ACC112 (cell line): ENCODE data around the gene PRKD1.
"Not testable (repeated sequence)": the region's sequence is repeated elsewhere in the genome, so short reads cannot be mapped to it uniquely, and the experiment has no call there.

Experiments used
- H2AFZ ChIP-seq: fragments of 200-600 bp; sonication (generic); one replicate; pipeline ENCODE4 v1.6.0; 2017; ENCODE audit warnings: antibody characterized with exemption, low read length; ENCODE audit not compliant: unreplicated experiment
- H3K27ac ChIP-seq: fragments of 200-600 bp; sonication (generic); 2 replicates; pipeline ENCODE4 v1.5.1; 2014; ENCODE audit warnings: low read depth, mild to moderate bottlenecking, antibody characterized with exemption, low read length, moderate library complexity
- H3K27me3 ChIP-seq: fragments of 200-600 bp; sonication (generic); 2 replicates; pipeline ENCODE4 v1.6.1; 2014; ENCODE audit warnings: mild to moderate bottlenecking, antibody characterized with exemption, low read length, moderate library complexity, mixed read lengths; ENCODE audit not compliant: insufficient read depth
- H3K36me3 ChIP-seq: fragments of 200-600 bp; sonication (generic); 2 replicates; pipeline ENCODE4 v1.6.1; 2016; ENCODE audit warnings: mild to moderate bottlenecking, antibody characterized with exemption, low read length, moderate library complexity, mixed read lengths; ENCODE audit not compliant: insufficient read depth
- H3K4me1 ChIP-seq: fragments of 200-600 bp; sonication (generic); one replicate; pipeline ENCODE4 v1.6.1; 2016; ENCODE audit warnings: low read length, mixed read lengths; ENCODE audit not compliant: insufficient read depth, unreplicated experiment, control insufficient read depth
- H3K4me3 ChIP-seq: fragments of 200-600 bp; sonication (generic); 2 replicates; pipeline ENCODE4 v1.5.1; 2014; ENCODE audit warnings: mild to moderate bottlenecking, low read depth, low read length
- H3K79me2 ChIP-seq: fragments of 200-600 bp; sonication (generic); one replicate; pipeline ENCODE4 v1.6.0; 2016; ENCODE audit warnings: low read length; ENCODE audit not compliant: control insufficient read depth, unreplicated experiment, insufficient read depth

PRKD1 gene

DNA sequence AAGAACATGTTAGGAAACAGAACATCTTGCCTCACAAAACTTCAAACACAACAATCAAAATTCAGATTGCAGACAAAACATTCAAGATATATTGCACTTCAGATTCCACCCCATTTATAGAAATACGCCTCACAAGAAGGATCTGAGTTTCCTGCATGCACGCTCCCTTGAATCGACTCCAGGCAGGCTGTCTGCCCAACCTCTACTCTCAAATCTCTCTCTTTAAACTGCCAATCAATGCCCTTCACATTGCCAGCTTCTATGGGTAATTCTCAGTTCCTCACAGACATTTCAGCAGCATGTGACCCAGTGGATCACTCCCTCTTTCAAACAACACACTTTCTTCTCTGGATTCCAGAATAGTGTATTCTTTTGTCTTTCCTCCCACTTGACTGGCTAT is 184.1 kb downstream of the PRKD1 start:
- Histone ChIP-seq H3K27ac (no peak overlapping the region), H3K4me1 (peaks cover 30% of the 10 kb centered on the region), H3K4me3 (no peak overlapping the region), H3K79me2 (peaks cover 3% of the 10 kb centered on the region), H2AFZ (no peak overlapping the region), H3K36me3 (no peaks in the 10 kb centered on the region), H3K27me3 (no peaks in the 10 kb centered on the region)

DNA sequence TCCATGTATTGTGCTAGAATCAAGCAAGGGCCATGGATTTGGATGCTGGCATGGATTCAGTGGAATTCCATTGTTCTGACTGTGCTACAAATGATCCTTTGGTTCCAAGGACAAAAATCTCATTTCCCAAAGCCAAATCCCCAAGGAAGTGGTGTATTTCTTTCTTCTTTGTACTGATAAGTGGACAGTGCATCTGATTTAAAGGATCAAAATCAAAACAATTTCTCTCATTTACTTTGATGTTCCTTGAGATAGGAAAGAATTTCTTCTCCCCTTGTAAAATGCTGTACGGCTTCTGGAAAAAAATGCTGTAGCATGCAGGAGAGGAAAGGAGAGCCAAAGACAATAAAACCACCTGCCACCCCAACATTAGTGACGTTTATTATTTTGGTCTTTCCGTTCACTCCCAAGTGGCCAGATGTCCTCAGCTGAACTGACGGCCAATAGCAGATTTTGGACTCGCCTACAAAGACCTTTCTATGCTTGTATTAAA is 185.7 kb downstream of the PRKD1 start:
- H3K36me3 ChIP-seq: no peaks in the 10 kb centered on the region
- peak overlapping the region; percentile 28 for H3K4me3 ChIP-seq
- no peak overlapping the region for H2AFZ ChIP-seq
- H3K27ac ChIP-seq: peak overlapping the region; percentile 42
- peaks cover 3% of the 10 kb centered on the region for H3K79me2 ChIP-seq
- H3K27me3 ChIP-seq: no peaks in the 10 kb centered on the region
- peaks cover 42% of the 10 kb centered on the region for H3K4me1 ChIP-seq

DNA sequence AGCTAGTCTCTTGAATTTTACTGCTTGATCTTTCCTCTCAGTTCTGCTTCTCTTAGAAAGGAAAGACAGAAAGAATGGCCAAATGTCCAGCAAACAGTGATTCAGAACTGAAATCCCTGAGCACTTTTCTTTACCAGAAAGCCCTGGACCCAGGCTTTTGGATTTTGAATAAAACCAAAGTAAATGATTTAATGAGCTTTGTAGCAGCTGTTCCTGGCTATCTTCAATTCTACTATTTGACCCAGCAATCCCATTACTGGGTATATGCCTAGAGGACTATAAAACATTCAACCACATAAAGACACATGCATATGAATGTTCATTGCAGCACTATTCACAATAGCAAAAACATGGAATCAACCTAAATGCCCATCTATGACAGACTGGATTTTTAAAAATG is 187.2 kb downstream of the PRKD1 start:
- Histone ChIP-seq H3K79me2 (no peaks in the 10 kb centered on the region), H3K36me3 (no peaks in the 10 kb centered on the region), H3K4me1 (peaks cover 42% of the 10 kb centered on the region), H3K4me3 (no peak overlapping the region), H3K27me3 (no peaks in the 10 kb centered on the region), H3K27ac (no peak overlapping the region), H2AFZ (no peak overlapping the region)

DNA sequence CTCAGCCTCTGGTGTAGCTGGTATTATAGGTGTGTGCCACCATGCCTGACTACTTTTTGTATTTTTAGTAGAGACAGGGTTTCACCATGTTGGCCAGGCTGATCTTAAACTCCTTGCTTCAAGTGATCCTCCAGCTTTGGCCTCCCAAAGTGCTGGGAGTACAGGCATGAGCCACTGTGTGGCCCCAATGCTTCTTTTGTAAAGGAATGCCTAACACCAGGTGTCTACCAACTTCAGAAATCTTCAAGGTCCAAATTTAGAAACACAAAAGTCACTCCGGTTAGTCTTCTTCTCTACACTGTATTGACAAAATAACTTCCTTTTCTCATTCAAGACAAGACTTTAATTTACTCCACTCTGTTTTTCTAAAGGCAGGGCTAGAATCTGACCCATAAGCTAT is 188.7 kb downstream of the PRKD1 start:
- no peaks in the 10 kb centered on the region for H3K79me2 ChIP-seq
- H3K36me3 ChIP-seq: no peaks in the 10 kb centered on the region
- no peak overlapping the region for H2AFZ ChIP-seq
- no peak overlapping the region for H3K27ac ChIP-seq
- no peak overlapping the region for H3K4me3 ChIP-seq
- H3K4me1 ChIP-seq: peaks cover 42% of the 10 kb centered on the region
- no peaks in the 10 kb centered on the region for H3K27me3 ChIP-seq

DNA sequence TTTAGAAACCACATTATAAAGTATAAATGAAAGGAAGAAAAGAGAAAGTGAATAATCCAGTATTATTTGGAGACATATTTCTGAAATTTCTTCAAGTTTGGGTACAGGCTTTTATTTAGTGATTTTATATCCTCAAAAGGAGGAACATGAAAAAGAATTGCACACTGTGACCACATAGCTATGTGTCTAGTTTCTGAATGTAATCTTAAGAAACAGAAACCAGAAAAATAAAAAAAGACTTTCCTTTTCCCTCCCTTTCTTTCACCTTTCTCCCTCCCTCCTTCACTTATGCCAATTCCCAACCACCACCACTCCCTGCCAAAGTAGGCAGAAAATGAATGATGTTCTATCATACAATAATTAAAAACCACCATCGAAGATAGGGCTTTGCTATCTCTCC is 189.6 kb downstream of the PRKD1 start:
- 0 out of 2 replicates have a peak overlapping the region, but pooled peaks have one; percentile 2 for H3K27ac ChIP-seq
- H2AFZ ChIP-seq: peak overlapping the region; percentile 30
- no peaks in the 10 kb centered on the region for H3K36me3 ChIP-seq
- peak overlapping the region; percentile 54 for H3K4me3 ChIP-seq
- H3K4me1 ChIP-seq: peaks cover 38% of the 10 kb centered on the region
- no peaks in the 10 kb centered on the region for H3K27me3 ChIP-seq
- no peaks in the 10 kb centered on the region for H3K79me2 ChIP-seq

DNA sequence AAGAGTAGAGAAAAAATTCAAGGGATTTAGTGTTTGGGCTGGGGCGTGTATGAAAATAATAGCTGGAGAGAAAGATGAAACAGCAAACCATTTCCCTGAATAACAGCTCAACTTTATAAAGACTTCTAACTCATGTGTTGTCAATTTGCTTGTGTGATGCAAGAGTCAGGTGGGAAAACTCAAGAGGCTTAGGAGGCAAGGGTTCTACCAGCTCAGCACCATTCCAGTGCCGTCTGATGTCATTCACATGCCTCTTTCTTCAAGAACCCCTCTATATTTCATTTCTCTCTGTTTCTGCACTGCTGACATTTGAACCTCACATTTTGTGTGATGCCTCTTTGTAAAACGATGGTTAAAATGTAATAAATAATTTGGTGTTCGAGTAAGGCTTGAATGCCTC is 192.2 kb downstream of the PRKD1 start:
- Histone ChIP-seq H3K36me3 (no peaks in the 10 kb centered on the region), H2AFZ (no peak overlapping the region), H3K79me2 (no peaks in the 10 kb centered on the region), H3K4me3 (no peak overlapping the region), H3K4me1 (peaks cover 19% of the 10 kb centered on the region), H3K27me3 (no peaks in the 10 kb centered on the region), H3K27ac (no peak overlapping the region)

DNA sequence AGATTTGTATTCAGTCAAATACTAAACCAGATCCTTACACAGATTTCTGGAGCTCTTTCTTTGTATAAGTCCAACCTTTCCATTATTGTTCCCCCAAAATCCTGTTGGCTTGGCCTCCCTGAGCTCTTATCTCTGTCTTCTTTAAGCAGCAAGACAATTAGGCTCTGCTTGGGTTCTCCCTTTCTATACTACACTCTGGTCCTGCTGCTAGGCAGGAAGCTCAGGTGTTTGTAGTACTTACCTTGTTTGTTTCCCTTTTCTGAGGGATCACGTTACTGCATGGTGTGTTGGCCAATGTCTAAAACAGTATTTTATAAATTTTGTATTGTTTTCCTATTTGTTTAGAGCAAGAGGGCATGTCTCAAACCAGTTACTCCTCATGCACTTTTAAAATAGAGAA is 192.9 kb downstream of the PRKD1 start:
- no peak overlapping the region for H2AFZ ChIP-seq
- H3K79me2 ChIP-seq: no peaks in the 10 kb centered on the region
- H3K27ac ChIP-seq: no peak overlapping the region
- H3K4me1 ChIP-seq: peaks cover 16% of the 10 kb centered on the region
- no peaks in the 10 kb centered on the region for H3K36me3 ChIP-seq
- no peak overlapping the region for H3K4me3 ChIP-seq
- no peaks in the 10 kb centered on the region for H3K27me3 ChIP-seq

DNA sequence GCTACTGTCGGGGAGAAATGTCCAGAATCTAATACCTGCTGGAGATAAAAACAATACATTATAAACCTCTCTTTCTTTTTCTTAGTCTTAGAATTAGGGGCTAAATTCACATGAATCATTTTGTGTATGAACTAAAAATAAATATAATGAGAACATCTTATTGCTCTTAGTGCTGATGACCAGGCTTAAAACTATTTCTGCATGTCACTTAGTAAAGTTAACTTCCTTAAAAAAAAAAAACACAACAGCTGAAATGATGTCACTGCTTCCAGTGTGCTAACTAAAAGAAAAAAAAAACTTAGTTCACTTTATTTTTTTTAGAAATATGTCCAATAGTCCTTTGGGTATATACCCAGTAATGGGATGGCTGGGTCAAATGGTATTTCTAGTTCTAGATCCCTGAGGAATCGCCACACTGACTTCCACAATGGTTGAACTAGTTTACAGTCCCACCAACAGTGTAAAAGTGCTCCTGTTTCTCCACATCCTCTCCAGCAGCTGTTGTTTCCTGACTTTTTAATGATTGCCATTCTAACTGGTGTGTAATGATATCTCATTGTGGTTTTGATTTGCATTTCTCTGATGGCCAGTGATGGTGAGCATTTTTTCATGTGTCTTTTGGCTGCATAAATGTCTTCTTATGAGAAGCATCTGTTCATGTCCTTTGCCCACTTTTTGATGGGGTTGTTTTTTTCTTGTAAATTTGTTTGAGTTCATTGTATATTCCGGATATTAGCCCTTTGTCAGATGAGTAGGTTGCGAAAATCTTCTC is 200.9 kb downstream of the PRKD1 start:
- peak overlapping the region; percentile 39; the same call in 1 of the 2 replicates for H3K4me3 ChIP-seq
- not testable (repeated sequence) for H3K36me3 ChIP-seq, H3K4me1 ChIP-seq, H3K27me3 ChIP-seq, H3K79me2 ChIP-seq, H2AFZ ChIP-seq
- H3K27ac ChIP-seq: peak overlapping the region; percentile 70

DNA sequence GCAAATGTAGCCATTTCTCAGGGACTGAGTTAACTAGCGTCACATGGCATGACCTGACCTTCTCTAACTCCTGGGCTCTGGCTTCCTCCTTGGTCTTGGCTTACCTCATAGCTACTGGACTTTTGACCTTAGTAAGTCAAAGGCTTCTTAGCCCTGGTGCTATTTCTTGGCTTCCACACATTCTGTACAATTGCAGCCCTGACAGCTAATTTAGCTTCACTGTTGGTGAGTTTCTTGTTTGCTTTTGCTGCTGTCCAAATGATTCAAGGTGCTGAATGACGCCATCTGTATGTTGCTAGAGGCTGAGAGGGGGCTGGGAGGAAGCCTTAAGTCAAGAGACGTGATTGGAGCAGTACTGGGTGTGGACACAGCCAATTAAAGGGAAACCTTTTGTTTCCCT is 202.7 kb downstream of the PRKD1 start:
- Histone ChIP-seq H3K36me3 (no peaks in the 10 kb centered on the region), H3K4me1 (peaks cover 9% of the 10 kb centered on the region), H3K27me3 (no peaks in the 10 kb centered on the region), H3K79me2 (no peaks in the 10 kb centered on the region), H2AFZ (no peak overlapping the region), H3K4me3 (no peak overlapping the region), H3K27ac (no peak overlapping the region)

DNA sequence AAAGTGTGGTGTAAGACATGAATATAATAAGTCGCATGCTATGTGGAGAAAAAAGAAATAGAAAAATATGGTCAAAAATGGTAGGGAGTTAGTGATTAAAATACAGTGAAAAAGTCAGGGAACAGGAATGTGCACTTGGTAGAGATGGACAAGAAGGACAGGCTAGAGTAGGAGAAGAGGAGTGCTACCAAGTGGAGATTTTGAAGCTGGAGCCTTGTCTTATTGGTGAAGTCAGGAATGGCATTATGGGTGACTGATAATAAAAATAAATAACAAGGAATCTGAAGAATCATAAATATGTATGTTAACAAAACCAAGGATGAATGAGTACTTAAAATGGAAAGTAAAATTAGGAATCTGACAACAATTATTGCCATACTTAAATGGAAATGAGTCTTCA is 204.8 kb downstream of the PRKD1 start:
- no peaks in the 10 kb centered on the region for H3K27me3 ChIP-seq

DNA sequence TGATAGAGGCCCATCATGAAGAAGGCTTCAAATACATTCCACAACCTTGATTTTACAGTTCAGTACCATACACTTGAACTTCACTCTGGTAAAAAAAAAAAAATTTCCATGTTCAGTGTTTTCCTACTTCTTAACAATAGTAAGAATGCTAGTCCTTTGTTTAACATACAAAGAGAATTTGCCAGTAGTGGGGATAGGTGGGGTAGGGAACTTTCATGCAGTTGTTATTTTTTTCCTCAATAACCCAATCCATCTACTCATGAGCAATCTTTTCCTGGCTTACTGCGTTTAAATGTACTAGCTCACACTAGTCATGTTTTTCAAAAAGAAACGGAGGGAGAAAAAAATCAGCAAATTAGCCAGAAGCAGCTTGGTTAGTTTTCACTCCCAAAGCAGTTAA is 206.1 kb downstream of the PRKD1 start:
- Histone ChIP-seq H3K79me2 (no peaks in the 10 kb centered on the region), H3K27me3 (no peaks in the 10 kb centered on the region), H3K36me3 (no peaks in the 10 kb centered on the region), H3K4me3 (no peak overlapping the region), H3K4me1 (peaks cover 9% of the 10 kb centered on the region), H2AFZ (no peak overlapping the region), H3K27ac (no peak overlapping the region)

More for the DNA sequence above, 204.8 kb downstream of the PRKD1 start:
- Histone ChIP-seq H2AFZ (no peak overlapping the region), H3K36me3 (no peaks in the 10 kb centered on the region), H3K4me1 (peaks cover 9% of the 10 kb centered on the region), H3K27ac (no peak overlapping the region), H3K79me2 (no peaks in the 10 kb centered on the region), H3K4me3 (no peak overlapping the region)
